Fibroblast of skin of right biceps (primary cell): ENCODE measurements around the gene PHB1.
"Not testable (repeated sequence)": the region's sequence is repeated elsewhere in the genome, so short reads cannot be mapped to it uniquely, and the experiment has no call there.

ENCODE experiments used
- DNase-seq: peaks from one replicate; pipeline ENCODE4 v3.0.0-alpha.2; 2013

Gene PHB1

DNA sequence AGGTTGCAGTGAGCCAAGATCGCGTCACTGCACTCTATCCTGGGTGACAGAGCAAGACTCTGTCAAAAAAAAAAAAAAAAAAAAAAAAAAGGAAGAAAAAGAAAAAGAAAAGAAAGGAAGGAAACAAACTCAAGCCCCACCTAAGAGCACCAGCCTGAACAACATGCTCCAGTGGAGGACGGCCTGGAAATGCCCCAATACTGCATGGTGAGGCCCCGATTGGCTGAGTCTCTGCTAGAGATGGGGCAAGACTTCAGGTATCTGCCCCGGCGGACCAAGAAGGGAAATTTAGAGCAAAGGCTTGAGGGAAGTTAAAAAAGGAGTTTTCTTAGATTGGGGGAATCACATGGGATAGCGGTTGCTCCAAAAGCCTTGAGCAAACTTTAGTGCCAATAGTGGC, 42.3 kb downstream of the PHB1 start:
- DNase-seq: no peak

DNA sequence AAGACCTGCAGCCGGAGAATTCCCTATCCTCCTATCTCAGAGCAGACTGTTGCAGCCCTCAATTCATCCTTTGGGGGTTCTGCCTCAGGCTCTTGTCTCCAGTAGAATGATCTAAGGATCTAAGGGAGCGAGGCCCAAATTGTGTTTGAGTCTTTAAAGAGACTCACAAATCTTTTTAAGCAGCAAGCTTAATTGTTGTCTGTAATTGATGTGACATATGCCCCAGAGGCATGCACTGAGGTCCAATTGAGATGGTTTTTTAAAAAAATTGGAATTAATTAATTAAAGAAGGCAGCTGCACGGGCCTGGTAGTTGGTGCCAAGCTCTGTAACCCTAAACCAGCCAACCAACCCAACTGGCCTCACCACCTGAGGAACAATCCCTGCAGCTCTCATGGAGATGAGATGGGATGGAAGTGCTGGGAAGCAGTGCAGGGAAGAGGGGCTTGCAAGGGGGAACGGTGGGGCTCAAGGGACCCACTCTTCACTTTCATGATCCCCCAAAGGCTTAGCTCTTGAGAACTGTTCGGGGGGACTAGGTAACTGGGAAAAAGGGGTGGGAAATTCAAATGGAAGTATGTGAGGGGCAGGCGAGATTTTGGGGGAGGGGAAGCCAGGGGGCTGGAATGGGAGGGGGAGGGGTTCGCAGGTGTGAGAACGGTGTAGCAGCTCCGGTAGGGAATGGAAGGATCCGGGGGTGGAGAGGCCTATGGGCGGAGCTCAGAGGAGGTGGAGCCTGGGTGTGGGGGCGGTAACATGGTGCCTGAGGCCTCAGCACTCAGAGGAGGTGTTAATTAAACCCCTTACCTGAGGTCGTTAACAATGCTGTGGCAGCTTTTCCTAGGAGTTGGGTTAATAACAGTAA, 43.5 kb downstream of the PHB1 start:
- DNase-seq: no peak

DNA sequence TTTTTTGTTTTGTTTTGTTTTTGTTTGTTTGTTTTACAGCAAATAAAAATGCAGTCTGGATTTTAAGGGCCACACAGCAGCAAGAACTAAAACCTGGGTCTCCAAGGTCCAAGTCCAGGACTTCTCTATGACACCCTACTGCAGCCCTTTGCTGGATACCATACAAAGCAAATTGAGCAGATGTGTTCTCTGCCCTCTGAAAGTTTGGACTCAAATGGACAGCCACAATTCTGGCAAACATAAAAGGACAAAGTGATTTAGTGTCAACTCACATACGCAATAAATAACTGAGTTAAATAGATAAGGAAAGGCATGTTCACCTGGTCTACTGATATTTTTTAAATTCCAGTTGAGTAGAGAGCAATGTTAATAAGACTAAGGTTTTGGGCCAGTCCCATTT, 44.9 kb downstream of the PHB1 start:
- no peak for DNase-seq

DNA sequence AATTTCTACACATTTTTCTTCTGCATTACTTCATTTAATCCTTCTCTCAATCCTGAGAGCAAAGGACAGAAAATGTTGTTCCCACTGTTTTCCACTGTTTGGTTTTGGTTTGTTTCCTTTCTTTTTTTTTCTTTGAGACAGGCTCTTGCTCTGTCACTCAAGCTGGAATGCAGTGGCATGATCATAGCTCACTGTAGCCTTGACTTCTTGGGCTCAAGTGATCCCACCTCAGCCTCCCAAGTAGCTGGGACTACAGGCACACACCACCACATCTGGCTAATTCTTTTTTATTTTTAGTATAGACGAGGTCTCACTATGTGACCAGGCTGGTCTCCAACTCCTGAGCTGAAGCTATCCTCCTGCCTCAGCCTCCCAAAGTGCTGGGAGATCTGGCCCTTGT, 45.6 kb downstream of the PHB1 start:
- DNase-seq: no peak

DNA sequence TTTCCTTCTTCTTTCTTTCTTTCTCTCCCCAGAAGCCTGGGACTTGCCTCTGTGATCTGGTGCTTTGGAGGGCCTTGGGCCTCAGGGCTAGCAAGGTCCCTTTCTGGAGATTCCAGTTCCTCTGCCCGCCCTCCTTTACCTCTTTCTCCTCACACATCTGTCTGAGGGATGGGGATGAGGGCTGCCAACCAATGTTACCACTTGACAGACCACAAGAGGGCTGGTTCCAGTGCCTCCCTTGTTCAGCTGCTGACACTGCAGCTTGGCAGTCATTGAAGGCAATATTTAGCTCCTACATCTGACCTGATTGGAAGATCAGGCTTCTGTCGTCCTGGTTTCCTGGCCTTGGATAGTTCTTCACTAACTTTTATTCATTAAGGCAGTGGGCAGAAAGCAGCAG, 49.0 kb downstream of the PHB1 start:
- no peak for DNase-seq

DNA sequence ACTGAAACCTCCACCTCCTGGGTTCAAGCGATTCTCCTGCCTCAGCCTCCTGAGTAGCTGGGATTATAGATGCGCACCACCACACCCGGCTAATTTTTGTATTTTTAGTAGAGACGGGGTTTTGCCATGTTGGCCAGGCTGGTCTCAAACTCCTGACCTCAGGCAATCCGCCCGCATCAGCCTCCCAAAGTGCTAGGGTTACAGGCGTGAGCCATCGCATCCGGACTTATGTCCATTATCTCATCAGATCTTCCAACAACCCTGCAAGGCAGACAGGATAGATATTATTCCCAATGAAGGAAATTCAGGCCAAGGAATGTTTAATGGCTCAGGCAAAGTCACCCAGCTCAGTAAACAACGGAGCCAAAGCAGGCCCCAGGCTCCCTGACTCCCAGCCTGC, 49.6 kb downstream of the PHB1 start:
- not testable (repeated sequence) for DNase-seq

DNA sequence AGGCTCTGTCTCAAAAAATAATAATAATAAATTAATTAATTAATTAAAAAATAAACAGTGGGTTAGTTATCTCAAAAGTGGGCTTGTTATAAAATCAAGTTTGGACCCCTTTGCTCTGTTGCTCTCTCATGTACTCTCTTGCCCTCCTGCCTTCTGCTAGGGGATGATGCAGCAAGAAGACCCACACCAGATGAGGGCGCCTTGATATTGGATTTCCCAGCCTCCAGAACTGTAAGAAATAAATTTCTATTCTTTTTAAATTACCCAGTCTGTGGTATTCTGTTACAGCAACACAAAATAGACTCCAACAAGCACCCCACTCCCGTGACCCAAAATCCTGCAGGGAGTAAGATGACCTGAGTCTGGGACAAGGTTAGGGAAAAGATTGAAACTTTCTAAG, 50.6 kb downstream of the PHB1 start:
- no peak for DNase-seq

DNA sequence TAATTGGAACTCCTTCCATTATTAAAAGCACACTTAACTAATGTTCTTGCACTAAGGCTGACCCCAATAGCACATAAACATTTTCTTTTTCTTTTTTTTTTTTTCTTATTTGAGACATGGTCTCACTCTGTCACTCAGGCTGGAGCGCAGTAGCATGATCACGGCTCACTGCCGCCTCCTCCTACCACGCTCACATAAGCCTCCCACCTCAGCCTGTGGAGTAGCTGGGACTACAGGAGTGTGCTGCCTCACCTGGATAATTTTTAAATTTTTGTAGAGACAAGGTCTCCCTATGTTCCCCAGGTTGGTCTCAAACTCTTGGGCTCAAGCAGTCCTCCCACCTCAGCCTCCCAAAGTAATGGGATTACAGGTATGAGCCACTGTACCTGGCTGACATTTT, 51.4 kb downstream of the PHB1 start:
- no peak for DNase-seq

DNA sequence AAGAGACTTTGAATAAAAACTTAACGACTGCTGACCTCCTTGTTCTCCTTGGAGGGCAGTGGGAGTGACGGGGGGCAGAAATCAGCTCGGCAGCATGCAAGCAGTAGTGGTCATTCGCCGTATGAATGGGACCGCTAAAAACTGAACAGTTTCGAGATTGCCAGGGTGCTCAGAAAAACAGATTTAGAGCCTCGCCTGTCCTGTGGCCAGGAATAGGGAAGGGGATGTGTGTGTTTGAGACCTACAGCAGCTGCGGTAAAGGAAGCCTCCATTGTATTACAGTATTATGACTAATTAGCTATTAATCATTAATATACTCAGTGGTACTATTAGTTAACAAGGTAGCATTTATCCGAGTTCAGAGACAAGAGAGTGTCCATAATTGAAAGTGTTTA, 52.0 kb downstream of the PHB1 start:
- DNase-seq: no peak

DNA sequence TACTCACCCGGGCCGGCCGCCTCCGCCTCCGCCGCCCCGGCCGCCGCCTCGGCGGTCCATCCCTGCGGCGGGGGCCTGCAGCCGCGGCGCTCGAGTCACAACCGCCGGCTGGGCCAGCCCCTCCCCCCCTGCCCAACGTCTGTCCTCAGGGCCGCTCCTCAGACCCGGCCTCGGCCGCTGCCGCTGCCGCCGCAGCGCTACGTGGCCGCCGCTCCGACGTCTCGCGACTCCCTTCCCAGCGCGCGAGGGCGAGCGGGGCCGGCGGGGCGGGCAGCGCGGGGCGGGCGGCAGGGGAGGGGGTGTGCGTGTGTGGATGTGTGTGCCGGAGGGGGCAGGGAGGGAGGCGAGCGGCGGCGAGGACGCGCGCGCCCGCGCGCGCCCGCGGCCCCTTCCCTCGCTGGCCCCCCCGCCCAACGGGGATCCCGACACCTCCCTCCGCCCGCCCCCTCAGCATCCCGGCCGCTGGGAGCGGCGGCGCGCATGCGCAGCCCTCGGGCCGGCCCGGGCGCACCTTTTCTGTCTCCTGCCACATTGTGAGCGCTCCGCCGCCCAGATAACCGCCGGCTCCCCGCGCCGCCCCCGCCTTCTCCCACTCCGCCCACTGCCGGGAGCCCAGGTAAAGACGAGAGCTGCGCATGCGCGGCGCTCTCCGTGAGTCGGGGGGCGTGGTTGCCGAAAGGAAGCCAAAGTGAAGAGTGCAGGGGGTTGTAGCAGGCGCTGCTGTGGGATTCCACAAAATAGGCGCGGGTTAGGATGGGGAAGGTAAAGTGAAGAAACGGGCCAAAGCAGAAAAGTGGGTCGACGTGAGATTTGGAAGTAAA, 52.6 kb downstream of the PHB1 start, which contains the start of gene ZNF652:
TSS of gene ZNF652 (minus strand) at position 349 of the 821 bp plus-strand sequence. CDS start 44,525 bp downstream, outside the sequence.
- peak; percentile 89 for DNase-seq

DNA sequence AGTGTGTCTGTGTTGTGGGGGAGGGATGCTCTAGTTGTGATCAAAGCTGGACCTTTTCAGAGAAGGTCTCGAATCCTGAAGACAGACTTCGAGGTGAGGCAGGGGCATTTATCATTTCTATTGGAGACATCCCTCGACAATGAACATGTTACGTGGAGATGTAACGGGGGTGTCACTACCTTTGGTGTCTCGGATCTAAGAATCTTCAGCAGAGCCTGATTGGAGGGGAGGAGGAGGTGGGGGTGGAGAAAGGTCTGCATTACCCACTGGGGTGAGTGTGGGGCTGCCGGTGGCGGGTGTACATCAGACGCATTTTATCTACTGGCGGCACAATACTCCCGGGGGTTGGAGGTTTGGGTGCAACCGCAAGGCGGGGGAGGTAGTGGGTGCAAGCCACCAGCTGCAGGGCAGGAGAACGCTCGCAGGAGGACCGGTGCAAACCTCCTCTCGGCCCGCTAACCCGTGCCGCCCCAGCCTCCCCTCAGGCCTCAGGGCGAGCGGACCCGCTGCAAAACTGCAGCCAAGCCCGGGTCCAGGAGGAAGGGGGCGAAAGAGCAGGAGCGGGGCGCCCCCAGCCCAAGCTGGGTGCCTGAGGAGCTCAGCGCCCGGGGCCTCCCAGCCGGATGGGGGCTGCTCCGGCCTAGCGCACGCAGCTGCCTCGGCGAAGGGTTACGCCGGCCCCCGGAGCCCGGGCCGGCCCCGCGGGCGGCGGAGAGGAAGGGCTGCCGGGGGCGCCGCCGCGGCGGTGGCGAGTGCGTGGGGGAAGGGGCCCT, 53.4 kb downstream of the PHB1 start:
- DNase-seq: peak; percentile 50

DNA sequence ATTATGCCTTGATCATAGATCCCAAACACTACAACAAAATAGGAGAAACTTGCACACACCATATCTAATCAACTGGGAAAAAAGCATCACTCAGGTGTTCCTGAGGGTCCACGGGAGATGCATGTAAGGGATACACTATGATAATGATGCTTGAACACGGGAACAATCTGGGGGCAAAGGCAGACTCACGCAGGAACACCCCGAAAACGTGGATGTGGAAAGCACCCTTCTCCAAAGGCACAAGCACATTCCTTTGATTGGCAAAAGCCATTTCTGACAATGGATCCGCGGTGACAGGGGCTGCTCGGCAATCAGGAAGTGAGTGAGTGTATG, 53.9 kb downstream of the PHB1 start:
- DNase-seq: no peak

DNA sequence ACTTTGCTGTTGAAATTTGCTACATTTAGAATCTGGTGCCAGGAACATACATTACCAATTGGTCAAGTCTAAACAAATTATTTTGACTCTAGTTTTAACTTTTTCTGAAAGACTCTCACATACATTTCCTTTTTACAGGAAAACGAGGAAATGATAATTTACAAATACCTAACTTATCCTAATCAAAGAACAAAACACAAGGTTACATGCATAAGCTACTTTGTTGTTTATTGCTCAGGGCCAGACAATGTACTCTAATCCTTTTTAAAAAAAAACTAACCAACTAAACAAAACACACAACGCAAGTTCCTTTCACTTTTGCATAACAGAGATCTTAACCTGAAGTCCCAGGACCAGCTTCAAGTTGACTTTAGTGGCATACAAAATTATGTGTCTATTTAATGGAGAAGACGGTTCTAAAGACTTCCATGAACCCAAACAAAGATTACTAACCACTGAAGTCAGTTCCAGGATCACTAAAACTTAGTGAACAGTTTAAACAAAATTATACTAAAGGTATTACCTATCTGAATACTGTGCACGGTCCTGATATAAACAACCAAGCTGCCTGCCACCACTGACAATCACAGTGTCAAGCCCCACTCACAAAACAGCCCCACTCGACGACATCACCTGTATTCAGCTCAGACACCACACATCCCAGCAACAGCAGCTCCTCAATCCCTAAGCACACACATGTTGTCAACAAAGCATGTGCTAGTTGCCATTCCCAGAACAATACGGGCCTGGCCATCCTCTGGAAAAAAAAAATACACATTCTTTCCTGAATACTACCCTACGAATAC, 54.5 kb downstream of the PHB1 start:
- no peak for DNase-seq

DNA sequence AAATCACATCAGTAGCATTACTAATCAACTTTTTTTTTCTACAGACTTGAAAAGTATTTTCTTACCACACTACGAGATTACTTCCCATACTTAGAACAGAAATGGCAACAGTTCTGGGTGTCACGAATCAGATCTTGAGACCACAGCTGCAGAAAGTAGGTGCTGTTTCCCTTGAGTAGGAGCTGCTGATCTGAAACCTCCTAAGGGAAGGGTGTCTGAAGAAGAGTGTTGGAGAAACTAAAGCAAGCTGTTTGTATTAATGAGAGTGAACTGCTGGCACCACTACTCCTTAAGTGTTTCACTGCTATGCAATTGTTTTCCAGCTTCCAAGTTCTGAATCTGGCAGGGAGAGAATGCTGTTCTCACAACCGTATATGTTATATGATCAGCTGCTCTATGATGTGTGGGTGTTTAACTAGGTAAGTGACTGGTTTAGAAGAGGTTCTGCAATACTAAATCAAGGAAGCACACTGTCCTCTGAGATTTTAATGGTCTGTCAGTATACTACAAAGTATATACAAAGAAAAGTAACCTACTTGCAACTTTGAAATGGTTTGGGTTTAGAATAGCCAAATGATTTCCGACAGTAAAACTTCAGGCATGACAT, 55.9 kb downstream of the PHB1 start:
- DNase-seq: no peak

DNA sequence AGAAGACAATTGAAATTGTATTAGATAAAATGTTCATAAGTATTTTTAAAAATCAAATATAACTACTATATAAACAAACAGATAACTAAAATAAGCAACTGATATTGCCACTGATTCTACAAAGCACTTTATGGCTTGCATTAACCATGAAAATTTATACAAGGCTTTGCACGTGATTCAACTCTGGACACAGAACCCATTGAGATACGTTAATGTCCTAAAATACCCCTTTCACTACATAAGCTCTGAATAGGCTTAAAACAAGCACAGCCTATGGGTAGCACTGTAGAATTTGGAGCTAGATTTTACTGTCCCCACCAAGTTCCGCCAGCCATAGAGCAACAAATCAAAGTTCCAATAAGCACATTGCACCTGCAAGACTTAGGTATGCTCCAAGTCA, 57.2 kb downstream of the PHB1 start:
- no peak for DNase-seq

DNA sequence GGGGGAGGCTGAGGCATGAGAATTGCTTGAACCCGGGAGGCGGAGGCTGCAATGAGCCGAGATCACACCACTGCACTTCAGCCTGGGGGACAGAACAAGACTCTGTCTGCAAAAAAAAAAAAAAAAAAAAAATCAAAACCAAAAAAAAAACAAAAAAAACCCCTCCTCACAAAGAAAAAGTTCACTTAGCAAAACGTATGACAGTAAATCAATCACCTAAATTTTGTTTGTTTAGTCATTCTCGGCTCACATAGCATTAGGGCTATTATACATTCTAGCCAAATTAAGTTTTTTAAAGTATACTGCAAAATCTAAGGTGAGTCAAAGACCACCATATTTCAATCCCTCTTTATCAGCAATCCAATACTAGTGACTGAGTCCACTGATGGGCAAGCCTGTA, 58.4 kb downstream of the PHB1 start:
- no peak for DNase-seq
